ENCODE data around the gene PCK2. TPM values are rescaled to one million over a fixed set of nuclear protein-coding genes. Genes with fewer than 3 reads are reported as not detected.

PCK2 gene
- total RNA-seq, 1 donor, result 13.0 TPM

DNA sequence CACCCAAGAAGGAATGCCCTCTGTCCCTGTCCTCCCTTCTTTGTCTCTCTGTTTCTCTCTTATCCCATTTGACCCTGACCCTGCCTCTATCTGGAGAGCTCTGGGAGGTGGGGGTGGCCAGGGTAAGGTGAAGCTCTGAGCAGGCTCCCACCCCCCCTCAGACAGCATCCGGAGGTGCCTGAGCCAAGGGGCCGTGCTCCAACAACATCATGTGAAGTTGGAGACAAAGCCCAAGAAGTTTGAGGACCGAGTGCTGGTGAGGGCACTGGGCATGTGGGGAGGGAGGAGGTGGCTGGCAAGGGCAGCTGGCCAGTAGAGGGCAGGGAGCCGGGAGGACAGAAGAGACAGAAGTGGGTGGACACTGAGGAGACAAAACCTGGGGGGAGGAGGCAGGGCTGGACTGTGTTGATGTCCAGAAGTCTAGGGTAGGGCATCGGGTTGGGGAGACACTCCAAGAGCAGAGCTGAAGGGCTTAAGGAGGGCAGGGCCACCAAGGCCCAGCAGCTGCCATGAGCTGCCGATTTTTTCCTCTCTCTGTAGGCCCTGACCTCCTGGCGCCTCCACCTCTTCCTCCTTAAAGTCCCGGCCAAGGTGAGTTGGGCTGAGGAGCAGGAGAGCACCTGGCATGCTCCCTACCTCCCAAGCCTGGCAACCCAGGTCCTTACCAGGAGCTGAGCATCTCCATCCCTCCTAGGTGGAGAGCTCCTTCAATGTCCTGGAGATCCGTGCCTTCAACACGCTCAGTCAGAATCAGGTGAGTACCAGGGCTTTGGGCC is 40.4 kb upstream of the PCK2 start:
- H3K4me3 ChIP-seq (ENCODE audit: low read depth, low read length), result no peak overlapping the region
- no peak for DNase-seq (ENCODE audit: low read depth)
- TF ChIP-seq, protein P1, sequence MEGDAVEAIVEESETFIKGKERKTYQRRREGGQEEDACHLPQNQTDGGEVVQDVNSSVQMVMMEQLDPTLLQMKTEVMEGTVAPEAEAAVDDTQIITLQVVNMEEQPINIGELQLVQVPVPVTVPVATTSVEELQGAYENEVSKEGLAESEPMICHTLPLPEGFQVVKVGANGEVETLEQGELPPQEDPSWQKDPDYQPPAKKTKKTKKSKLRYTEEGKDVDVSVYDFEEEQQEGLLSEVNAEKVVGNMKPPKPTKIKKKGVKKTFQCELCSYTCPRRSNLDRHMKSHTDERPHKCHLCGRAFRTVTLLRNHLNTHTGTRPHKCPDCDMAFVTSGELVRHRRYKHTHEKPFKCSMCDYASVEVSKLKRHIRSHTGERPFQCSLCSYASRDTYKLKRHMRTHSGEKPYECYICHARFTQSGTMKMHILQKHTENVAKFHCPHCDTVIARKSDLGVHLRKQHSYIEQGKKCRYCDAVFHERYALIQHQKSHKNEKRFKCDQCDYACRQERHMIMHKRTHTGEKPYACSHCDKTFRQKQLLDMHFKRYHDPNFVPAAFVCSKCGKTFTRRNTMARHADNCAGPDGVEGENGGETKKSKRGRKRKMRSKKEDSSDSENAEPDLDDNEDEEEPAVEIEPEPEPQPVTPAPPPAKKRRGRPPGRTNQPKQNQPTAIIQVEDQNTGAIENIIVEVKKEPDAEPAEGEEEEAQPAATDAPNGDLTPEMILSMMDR (IDR thresholded peaks at IDR 0.05; ENCODE audit: insufficient read depth, low read depth, low read length), result no peak

DNA sequence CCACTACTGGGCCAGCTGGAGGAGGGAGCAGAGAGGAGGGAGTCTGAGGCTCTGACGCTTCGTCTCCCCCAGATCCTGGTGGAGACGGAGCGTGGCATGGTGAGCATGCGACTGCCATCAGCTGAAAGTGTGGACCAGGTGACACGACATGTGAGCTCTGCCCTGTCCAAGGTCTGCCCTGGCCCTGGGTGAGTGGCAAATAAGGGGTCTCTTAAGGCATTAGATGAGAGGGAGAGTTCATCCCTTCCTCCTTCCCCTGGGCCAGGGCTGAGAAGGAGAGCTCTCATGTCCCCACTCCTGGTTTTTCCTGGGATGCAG is 39.8 kb upstream of the PCK2 start:
- TF ChIP-seq, protein P1 (IDR thresholded peaks at IDR 0.05; ENCODE audit: insufficient read depth, low read depth, low read length), result no peak
- DNase-seq (ENCODE audit: low read depth), result no peak

DNA sequence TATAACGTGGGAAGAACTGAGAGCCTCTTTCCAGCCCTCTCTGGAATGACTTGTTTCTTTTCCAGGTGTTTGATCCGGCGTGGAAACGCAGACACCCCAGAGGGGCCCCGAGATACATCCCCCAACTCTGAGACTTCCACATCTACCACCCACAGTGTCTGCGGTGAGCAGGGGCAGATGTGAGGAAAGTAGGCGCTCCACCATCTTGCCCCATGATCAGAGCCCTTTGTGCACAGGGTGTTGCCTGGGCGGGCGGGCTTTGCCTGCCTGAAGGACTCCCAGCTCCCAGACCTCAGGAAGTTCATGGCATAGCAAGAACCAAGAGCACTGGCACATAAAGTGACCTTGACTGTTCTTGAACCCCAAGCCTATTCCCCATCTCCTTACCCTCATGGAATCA is 39.5 kb upstream of the PCK2 start:
- TF ChIP-seq, protein P1 (IDR thresholded peaks at IDR 0.05; ENCODE audit: insufficient read depth, low read depth, low read length), result no peak
- no peak for DNase-seq (ENCODE audit: low read depth)
- no peak overlapping the region for H3K4me3 ChIP-seq (ENCODE audit: low read depth, low read length)

More for the DNA sequence above, 39.8 kb upstream of the PCK2 start:
- H3K4me3 ChIP-seq (ENCODE audit: low read depth, low read length), result no peak overlapping the region

DNA sequence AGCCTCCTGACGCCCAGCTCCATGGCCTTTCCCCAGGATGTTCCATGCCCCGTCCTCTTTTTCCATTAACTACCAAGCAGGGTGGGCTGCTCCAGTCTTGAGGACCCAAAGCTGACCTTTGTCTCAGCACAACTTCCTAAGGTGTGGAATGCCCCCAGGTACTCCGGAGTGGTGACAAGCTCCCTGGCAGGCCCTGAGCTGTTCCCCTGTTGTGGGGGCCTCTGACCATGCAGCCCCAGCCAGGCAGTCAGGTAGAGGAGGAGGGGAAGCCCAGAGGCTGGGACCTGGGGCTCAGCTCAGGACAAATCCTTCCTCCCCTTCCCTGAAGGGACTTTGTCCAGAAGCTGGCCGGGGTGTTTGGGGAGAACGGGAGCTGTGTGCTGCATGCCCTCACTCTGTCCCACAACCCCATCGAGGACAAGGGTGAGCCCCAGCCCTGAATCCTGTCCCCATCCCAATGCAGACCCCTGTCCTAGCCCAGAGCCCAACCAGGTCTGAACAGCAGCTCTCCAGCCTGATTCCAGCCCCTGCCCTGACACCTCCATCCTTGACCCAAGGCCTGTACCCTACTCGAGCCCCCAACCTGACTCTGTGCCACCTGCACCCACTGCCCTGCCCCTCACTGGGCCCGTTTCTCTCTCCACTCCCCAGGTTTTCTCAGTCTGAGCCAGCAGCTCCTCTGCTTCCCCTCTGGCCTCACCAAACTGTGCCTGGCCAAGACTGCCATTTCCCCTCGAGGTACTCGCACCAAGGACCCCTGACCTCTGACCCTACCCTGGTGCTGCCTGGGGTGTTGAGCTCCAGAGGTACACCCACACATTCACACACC is 37.9 kb upstream of the PCK2 start:
- TF ChIP-seq, protein P1 (IDR thresholded peaks at IDR 0.05; ENCODE audit: insufficient read depth, low read depth, low read length), result no peak
- H3K4me3 ChIP-seq (ENCODE audit: low read depth, low read length), result no peak overlapping the region
- DNase-seq (ENCODE audit: low read depth), result no peak

DNA sequence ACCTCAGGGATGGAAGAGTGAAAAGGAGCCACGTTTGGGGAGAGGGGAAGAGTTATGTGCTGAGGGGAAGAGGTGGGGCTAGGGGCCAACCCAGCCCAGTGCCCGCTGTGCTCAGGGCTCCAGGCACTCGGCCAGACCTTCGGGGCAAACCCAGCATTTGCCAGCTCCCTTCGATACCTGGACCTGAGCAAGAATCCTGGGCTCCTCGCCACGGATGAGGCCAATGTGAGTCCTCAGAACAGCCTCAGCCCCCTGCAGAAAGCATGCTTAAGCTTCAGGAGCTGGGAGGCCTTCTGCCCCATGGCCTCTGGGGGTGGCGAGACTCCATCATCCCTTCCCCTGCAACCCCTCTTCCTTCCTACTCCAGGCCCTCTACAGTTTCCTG is 37.3 kb upstream of the PCK2 start:
- no peak overlapping the region for H3K4me3 ChIP-seq (ENCODE audit: low read depth, low read length)
- TF ChIP-seq, protein P1 (IDR thresholded peaks at IDR 0.05; ENCODE audit: insufficient read depth, low read depth, low read length), result no peak

DNA sequence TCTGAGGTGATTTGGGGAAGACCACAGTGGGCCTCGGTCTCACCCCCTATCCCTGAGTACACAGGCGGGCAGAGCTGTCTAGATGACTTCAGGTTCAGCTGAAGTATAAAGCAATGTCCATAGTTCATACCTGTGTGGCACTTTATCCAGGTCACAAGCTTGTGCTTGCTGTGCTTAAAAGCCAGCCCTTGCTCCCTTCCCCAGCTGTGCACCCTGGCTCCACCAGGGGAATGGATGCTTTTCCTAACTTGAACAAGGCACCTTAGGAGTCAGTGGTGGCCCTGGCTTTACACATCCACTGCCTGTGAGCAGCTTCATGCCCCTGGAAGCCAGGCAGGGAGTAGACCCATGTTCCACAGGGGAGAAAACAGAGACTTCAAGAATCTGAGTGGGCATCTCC is 36.8 kb upstream of the PCK2 start:
- TF ChIP-seq, protein P1 (IDR thresholded peaks at IDR 0.05; ENCODE audit: insufficient read depth, low read depth, low read length), result no peak
- DNase-seq (ENCODE audit: low read depth), result no peak
- H3K4me3 ChIP-seq (ENCODE audit: low read depth, low read length), result no peak overlapping the region

More for the DNA sequence above, 37.3 kb upstream of the PCK2 start:
- DNase-seq (ENCODE audit: low read depth), result no peak

Data from fibroblast of villous mesenchyme (primary cell).